Measurements from ENCODE around the gene CNPY2.
"Not testable (repeated sequence)": the region's sequence is repeated elsewhere in the genome, so short reads cannot be mapped to it uniquely, and the experiment has no call there.

The CNPY2 gene

GRCh38 chr12:56297400-56297799, 18.4 kb downstream of the CNPY2 start:
- no peak for DNase-seq

- no peak for DNase-seq
Observed at GRCh38 chr12:56296295-56296694, 19.5 kb downstream of the CNPY2 start.

GRCh38 chr12:56293795-56294194, 22.0 kb downstream of the CNPY2 start:
- no peak for DNase-seq

GRCh38 chr12:56288705-56289387, 26.9 kb downstream of the CNPY2 start:
- no peak for DNase-seq

- no peak for DNase-seq
Observed at GRCh38 chr12:56286044-56286830, 29.6 kb downstream of the CNPY2 start.

- DNase-seq = not testable (repeated sequence)
Observed at GRCh38 chr12:56284263-56284662, 31.5 kb downstream of the CNPY2 start.

- DNase-seq = no peak
Observed at GRCh38 chr12:56282579-56282978, 33.2 kb downstream of the CNPY2 start.

- no peak for DNase-seq
Observed at GRCh38 chr12:56282030-56282429, 33.8 kb downstream of the CNPY2 start.

GRCh38 chr12:56280849-56281248, 34.9 kb downstream of the CNPY2 start:
- no peak for DNase-seq

- no peak for DNase-seq
Observed at GRCh38 chr12:56278905-56279304, 36.9 kb downstream of the CNPY2 start.

- DNase-seq = no peak
Observed at GRCh38 chr12:56274299-56274698, 41.5 kb downstream of the CNPY2 start.

- DNase-seq = not testable (repeated sequence)
Observed at GRCh38 chr12:56272468-56272867, 43.3 kb downstream of the CNPY2 start.

- no peak for DNase-seq
Observed at GRCh38 chr12:56271031-56271430, 44.8 kb downstream of the CNPY2 start.

- DNase-seq = no peak
Observed at GRCh38 chr12:56267443-56268071, 48.2 kb downstream of the CNPY2 start.

GRCh38 chr12:56266693-56267442, 48.9 kb downstream of the CNPY2 start, which contains the start of gene COQ10A:
TSS of gene COQ10A (plus strand) at chr12:56266942. CDS start at chr12:56267119, 177 bp downstream.
- peak; percentile 81 for DNase-seq

GRCh38 chr12:56266068-56266692, 49.6 kb downstream of the CNPY2 start:
- not testable (repeated sequence) for DNase-seq

- DNase-seq = not testable (repeated sequence)
Observed at GRCh38 chr12:56262955-56263354, 52.8 kb downstream of the CNPY2 start.

GRCh38 chr12:56261503-56262232, 54.1 kb downstream of the CNPY2 start:
- DNase-seq = no peak

- DNase-seq = no peak
Observed at GRCh38 chr12:56260921-56261320, 54.9 kb downstream of the CNPY2 start.

- DNase-seq = no peak
Observed at GRCh38 chr12:56260380-56260779, 55.4 kb downstream of the CNPY2 start.

Measured in NCI-H1694 treated with DMSO at 0.1 percent for 48 hours (cell line).